ENCODE results near the gene TDRD1.
"Not testable (repeated sequence)": the region's sequence is repeated elsewhere in the genome, so short reads cannot be mapped to it uniquely, and the experiment has no call there.

- not testable (repeated sequence) for TF ChIP-seq EZH2phosphoT487 (IDR thresholded peaks at IDR 0.05; ENCODE audit: insufficient read depth, low read depth); EZH2 (IDR thresholded peaks at IDR 0.05; ENCODE audit: insufficient read depth, poor library complexity, severe bottlenecking)
Measured at GRCh38 chr10:114149476-114149875, 29.7 kb upstream of the TDRD1 start.
